Left kidney (tissue), 2 donors: ENCODE data around the gene NPRL2. TPM values are rescaled to one million over a fixed set of nuclear protein-coding genes. Genes with fewer than 3 reads are reported as not detected.
"Not testable (repeated sequence)": the region's sequence is repeated elsewhere in the genome, so short reads cannot be mapped to it uniquely, and the experiment has no call there.

Experiments used
- DNase-seq: peaks from one replicate; pipeline ENCODE4 v3.0.0-alpha.2; 2013
- polyA plus RNA-seq: library from polyadenylated mRNA; unstranded; fragments of 120-200 nt; gene quantifications from one replicate; pipeline ENCODE4 v1.2.1, GENCODE V29; 2013; ENCODE audit not compliant: insufficient read length

Gene NPRL2
- polyA plus RNA-seq, 1 donor = 34.8 TPM

GRCh38 chr3:50314816-50315215, 35.8 kb downstream of the NPRL2 start:
- no peak for DNase-seq

GRCh38 chr3:50314342-50314741, 36.2 kb downstream of the NPRL2 start:
- no peak for DNase-seq

DNA sequence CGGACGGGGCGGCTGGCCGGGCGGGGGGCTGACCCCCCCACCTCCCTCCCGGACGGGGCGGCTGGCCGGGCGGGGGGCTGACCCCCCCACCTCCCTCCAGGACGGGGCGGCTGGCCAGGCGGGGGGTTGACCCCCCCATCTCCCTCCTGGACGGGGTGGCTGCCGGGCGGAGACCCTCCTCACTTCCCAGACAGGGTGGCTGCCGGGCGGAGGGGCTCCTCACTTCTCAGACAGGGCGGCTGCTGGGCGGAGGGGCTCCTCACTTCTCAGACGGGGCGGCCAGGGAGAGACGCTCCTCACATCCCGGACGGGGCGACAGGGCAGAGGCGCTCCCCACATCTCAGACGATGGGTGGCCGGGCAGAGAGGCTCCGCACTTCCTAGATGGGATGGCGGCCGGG, 38.5 kb downstream of the NPRL2 start:
- not testable (repeated sequence) for DNase-seq

GRCh38 chr3:50304601-50305000, 46.0 kb downstream of the NPRL2 start:
- no peak for DNase-seq

DNA sequence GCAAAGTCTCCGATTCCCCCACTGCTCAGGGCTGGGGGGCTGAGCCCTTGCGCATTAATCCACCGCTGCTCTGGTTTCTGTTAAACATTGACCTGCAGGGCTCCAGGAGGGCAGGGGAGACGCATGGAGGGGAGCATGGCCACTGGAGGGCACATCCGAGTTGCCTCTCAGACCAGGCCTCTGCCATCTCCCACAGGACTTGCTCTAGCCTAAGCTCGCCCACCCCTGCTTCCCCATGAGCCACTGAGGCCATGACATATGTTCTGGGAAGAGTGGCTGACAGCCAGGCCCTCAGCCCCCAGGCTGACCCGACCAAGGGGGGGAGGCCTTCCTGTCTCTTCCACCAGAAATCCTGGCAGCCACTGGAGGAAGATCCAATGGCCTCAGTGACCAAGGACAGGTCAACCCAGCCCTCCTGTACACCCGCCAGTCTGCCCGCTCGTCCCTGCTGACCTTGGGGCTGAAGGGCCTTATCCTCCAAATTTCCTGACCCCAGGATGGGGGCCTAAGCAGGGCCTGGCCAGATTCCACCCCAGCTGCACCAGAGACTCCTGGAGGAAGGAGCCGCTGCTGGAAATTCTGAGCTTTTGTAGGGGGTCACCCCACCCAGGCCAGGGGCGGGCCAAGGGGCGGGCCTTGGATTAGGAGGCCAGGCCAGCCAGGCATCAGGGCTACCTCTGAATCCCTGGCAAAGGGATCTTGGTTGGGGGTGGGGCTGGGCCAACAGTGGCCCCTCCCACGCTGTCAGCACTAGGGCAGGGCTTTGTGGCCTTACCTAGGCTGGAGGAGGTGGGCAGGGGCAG, 47.4 kb downstream of the NPRL2 start, which contains the start of gene HYAL1:
Gene HYAL1 (minus strand): TSS at position 562 of the 803 bp plus-strand sequence. CDS start 618 bp downstream, outside the sequence.
- no peak for DNase-seq

DNA sequence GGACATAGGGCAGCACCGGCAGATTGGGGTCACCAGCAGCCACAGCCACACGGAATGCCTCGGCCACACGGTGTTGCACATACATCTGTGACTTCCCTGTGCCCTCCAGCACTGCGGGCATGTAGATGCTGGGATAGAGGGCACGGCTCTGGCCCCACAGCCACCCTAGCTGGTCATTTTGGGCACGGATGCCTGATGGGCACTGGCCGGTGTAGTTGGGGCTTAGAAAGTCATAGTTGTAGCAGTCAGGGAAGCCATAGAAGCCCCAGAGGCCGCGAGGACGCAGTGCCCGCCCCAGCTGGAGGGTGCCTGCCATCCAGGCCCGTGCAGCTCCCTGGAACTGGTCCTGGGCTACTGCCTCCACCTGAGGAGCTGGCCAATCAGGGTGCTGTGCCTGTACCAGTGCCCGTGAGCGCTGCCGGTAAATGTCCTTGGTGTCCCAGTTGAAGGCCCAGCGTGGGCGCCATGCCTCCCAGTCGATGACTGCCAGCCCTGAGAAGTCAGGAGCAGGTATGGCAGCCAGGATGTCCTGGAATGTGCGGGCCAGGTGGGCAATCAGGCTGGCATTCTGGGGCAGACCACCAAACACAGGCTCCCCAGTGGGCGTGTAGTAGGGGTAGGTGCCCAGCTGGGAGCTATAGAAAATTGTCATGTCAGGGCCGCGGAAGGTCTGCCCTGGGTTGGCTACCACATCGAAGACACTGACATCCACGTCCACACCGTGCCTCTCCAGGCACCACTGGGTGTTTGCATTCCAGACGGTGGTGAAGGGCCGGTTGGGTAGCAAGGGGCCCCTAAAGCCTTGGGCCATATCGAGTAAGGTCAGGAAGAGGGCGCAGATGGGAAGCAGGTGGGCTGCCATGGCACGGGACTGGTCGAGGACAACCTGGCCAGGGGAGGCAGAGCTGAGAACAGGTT, 48.2 kb downstream of the NPRL2 start:
- no peak for DNase-seq

GRCh38 chr3:50300681-50301254, 49.8 kb downstream of the NPRL2 start:
- DNase-seq = no peak

- no peak for DNase-seq
These were observed 50.5 kb downstream of the NPRL2 start for GRCh38 chr3:50299929-50300680.

DNA sequence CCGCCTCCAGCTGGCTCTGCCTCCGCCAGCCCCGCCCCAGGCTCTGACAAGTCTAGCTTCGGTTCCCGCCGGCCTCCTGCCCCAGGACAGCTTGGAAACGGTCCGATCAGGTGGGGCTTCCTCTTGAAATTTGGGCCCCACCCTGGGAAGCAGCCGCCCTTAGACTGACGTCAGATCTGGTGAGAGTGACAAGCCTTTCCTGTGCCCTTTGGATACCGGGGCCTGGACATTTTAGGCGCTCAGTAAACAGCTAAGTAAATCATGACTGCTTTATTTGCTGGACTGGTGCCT, 51.0 kb downstream of the NPRL2 start:
- no peak for DNase-seq

DNA sequence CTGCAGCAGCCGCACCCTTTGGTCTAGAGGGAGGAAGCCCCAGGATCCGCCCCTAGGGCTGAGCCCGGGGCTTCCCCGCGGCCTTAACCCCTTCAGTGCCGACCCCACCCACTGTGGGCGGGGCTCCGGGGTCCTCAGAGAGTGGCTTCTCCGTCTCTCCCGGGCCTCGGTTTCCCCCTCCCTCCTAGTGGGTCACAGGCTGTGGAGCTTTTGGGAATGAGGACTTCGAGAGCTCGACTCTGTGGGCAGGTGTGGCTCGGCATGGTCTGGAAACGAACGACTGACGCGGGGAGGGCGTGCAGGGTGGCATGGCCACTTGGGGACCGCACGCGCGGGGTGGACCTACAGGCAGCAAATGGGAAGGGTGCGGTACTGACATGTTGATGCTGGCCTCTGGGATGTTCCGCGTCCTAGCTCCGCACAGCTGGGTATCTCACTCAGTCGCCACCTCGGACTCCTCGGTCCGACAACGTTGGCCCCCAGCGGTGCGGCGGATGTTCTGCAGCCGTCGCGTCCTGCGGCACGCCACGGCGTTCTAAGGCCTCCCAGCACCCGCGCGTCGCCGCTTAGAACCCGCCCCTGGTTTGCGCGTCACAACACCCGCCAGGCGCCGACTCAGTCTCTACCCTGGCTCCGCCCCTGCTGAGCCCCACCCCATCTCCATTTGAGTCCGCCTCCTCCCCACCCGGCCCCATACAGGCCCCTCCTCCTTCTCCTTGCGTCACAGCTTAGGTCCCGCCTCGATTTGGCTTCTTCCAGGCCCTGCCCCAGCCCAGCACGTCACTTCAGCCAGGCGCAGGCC, 51.5 kb downstream of the NPRL2 start, which contains the start of the genes HYAL3 and NAA80:
Gene HYAL3 (minus strand): TSS at position 570 of the 802 bp plus-strand sequence. CDS start 3,803 bp downstream, outside the sequence.
Gene NAA80 (minus strand): TSS at position 570 of the 802 bp plus-strand sequence. CDS start 1,942 bp downstream, outside the sequence.
- DNase-seq = peak; percentile 99

DNA sequence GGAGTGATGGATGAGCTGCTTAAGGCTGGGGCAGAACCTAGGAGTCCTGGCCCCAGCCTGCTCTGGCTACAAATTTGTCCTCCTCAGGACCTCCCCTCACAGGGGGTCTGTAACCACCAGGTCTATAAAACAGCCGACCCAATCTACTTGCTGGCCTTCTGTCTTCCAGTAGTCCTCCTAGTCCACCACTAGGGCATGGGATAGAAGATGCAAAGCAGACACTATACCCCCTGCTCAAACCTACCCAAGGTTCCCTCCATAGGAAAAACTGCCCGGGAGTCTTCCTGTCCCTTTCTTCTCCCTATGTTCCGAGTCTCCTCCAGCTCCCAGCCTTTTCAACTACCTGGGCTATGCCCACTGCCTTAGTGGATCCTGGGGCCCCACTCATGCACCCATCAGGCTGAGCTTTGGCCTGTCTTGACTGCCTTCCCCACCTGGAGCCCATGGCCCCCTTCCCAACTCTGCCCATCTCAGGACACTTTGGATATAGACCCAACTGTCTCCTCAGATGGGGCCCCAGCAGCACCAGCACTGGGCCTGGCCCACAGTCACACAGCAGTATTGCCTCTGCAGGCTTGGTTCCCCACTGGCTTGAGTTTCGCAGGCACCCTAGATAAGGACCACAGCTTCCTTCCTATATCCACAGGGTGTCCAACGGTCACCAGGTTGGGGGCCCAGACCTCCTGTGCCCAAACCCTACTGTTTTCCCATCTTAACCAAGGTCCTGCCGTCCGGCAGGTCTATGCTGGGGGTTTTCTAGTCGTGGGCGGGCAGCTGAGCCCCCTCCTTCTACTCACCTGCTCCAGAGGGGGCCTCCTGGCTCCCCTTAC, 52.5 kb downstream of the NPRL2 start:
- DNase-seq = no peak

- DNase-seq = no peak
These were observed 53.2 kb downstream of the NPRL2 start for GRCh38 chr3:50297384-50297775.

Other genes with a start within 250 kb of the NPRL2 start
- 69.8 TPM for gene SEMA3F, start 195.5 kb downstream of the NPRL2 start, polyA plus RNA-seq
- gene GNAT1, start 159.2 kb downstream of the NPRL2 start, polyA plus RNA-seq = not detected
- 9.4 TPM for gene SLC38A3, start 145.5 kb downstream of the NPRL2 start, polyA plus RNA-seq
- gene GNAI2, start 114.6 kb downstream of the NPRL2 start, polyA plus RNA-seq = 181 TPM
- 78.6 TPM for gene SEMA3B, start 81.6 kb downstream of the NPRL2 start, polyA plus RNA-seq
- gene LSMEM2, start 71.7 kb downstream of the NPRL2 start, polyA plus RNA-seq = 0.58 TPM
- 37.0 TPM for gene IFRD2, start 58.3 kb downstream of the NPRL2 start, polyA plus RNA-seq
- gene HYAL3, start 51.4 kb downstream of the NPRL2 start, polyA plus RNA-seq = 4.1 TPM
- 9.8 TPM for gene NAA80, start 51.4 kb downstream of the NPRL2 start, polyA plus RNA-seq
- gene HYAL1, start 47.2 kb downstream of the NPRL2 start, polyA plus RNA-seq = 6.5 TPM
- gene HYAL2, start 28.0 kb downstream of the NPRL2 start, polyA plus RNA-seq = 53.6 TPM
- 22.0 TPM for gene TUSC2, start 22.6 kb downstream of the NPRL2 start, polyA plus RNA-seq
- 19.6 TPM for gene RASSF1, start 9.9 kb downstream of the NPRL2 start, polyA plus RNA-seq
- gene ZMYND10, start 5.0 kb downstream of the NPRL2 start, polyA plus RNA-seq = 4.2 TPM
- 14.1 TPM for gene CYB561D2, start 87 bp upstream of the NPRL2 start, polyA plus RNA-seq
- gene TMEM115, start 8.7 kb upstream of the NPRL2 start, polyA plus RNA-seq = 28.6 TPM
- gene CACNA2D2, start 152.9 kb upstream of the NPRL2 start, polyA plus RNA-seq = 14.6 TPM
- 19.4 TPM for gene C3orf18, start 217.0 kb upstream of the NPRL2 start, polyA plus RNA-seq
- gene HEMK1, start 218.7 kb upstream of the NPRL2 start, polyA plus RNA-seq = 22.8 TPM